Fibroblast of skin of left quadriceps (primary cell): Measurements from ENCODE around the gene CDC25B.
A peak's percentile ranks its signal among the peaks of the same experiment; 100 is the strongest.

Experiments used
- DNase-seq, 2 experiments: peaks; one replicate each; pipeline ENCODE4 v3.0.0-alpha.2; 2013; ENCODE audit warnings: low read depth in 2 of 2

Gene CDC25B

DNA sequence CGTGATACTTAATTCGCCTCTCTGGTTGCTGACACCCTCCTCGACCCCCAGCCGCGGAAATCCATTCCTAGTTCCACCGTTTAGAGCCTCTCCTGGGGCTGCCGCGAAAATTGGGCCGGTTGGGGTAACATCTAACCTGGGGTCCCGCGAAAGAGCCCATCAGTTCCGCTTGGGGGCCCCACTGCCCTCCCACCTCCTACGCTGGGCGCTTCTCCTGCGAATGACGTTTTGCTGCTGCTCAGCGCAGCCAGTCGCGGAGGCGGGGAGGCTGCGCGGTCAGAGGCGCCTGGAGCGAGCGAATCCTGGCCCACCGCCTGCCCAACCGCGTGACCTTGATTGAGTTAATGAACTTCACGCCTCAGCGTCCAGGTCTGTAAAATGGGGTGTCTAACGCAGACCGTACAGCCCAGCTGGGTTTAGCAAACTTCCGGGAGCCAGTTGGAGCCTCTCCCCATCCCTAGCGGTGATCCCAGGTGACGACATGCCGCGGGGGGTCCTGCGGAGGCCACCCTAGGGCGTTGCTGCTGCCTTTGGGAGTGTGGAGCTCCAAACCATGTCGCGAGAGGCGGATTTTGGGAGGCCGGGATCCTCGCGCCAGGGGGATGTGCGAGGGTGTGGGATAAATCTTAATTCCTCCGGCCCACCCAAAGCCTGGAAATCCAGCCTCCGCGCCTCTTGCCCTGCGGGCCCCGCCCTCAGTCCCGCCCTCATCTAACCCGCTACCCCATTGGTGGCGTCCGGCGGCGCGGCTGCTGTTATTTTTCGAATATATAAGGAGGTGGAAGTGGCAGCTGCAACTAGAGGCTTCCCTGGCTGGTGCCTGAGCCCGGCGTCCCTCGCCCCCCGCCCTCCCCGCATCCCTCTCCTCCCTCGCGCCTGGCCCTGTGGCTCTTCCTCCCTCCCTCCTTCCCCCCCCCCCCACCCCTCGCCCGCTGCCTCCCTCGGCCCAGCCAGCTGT, at the start of gene CDC25B:
Gene CDC25B (plus strand): TSS at position 800 of the 958 bp plus-strand sequence. CDS start 222 bp downstream, outside the sequence.
- peak; percentile 79 for DNase-seq

DNA sequence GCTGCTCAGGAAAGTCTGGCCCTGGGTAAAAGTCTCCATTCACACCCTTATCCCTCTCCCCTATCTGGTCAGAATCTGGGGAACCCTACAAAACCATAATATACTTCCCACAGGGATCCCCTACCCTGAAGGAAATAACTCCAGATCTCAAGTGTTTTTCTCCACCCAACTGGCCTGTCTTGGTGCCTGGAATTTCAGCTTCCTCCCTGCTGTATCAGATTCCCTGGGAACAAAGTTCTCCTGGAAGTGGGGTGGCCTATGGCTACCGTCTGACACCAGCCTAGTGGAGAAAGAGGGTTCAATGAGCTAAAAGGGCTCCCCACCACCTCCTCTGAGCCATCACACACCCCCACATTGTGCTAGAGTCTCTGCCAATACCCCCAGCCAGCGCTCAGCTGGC, 48.6 kb upstream of the CDC25B start:
- DNase-seq, result no peak

DNA sequence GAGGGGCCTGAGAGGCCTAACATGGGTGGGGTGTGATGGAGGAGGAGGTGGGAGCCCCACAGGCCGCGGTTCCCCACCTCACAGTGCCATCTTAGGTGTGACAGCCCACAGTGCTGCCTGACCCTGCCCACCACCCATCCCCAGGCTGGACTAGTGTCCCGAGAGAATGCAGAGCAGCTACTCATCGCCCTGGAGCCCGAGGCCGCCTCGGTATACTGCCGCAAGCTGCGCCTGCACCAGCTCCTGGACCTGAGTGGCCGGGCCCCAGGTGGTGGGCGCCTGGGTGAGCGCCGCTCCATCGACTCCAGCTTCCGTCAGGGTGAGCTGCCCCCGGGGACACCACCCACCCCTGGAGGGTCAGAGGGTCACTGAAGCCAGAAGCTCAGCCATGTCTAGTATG, 48.0 kb upstream of the CDC25B start:
- DNase-seq, result no peak

DNA sequence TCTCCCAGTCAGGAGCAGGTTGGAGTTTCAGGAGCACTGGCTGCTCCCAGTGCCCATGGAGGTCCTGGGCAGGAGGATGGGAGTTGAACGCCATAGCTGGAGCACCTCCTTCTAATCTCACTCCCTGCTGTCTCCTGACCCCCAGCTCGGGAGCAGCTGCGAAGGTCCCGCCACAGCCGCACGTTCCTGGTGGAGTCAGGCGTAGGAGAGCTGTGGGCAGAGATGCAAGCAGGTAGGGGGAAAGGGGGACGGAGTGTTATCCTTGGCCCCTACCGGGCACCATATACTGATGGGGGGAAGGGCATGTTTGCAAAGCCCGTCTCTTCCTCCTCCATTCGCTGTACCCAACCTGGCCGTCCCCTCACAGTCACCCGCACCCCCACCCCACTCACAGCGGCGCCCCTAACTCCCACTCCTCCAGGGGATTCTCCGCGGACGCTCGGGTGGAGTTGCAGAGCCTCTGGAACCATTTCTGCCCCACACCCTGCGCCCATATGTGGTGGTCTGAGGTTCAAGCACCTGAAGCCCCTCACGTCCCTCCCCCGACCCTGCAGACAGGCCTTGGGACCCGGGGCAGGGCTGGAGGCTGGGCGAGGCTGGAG, 46.9 kb upstream of the CDC25B start:
- no peak for DNase-seq

DNA sequence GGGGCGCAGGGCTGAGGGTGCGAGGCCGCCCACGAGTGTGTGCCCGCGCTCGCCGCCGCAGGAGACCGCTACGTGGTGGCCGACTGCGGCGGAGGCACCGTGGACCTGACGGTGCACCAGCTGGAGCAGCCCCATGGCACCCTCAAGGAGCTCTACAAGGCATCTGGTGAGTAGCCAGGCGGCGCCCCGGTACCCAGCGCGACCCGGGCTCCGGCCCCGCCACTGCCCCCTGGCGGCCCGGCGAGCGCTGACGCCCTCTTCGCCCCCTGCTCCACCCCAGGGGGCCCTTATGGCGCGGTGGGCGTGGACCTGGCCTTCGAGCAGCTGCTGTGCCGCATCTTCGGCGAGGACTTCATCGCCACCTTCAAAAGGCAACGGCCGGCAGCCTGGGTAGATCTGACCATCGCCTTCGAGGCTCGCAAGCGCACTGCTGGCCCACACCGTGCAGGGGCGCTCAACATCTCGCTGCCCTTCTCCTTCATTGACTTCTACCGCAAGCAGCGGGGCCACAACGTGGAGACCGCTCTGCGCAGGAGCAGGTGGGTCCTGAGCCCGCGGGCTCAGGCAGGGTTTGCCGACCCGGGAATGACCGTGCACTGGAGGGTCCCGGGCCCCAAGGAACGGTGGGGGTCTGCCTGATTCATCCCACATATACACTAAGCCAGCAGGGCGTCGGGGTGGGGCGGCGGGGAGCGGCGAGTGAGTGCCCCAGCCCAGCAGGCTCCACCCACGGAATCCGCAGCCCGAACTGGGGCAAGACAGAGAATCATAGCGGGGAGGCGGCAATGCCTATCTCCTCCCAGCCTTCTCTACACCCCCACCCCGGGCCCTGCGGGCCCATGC, 46.2 kb upstream of the CDC25B start:
- DNase-seq, result no peak

DNA sequence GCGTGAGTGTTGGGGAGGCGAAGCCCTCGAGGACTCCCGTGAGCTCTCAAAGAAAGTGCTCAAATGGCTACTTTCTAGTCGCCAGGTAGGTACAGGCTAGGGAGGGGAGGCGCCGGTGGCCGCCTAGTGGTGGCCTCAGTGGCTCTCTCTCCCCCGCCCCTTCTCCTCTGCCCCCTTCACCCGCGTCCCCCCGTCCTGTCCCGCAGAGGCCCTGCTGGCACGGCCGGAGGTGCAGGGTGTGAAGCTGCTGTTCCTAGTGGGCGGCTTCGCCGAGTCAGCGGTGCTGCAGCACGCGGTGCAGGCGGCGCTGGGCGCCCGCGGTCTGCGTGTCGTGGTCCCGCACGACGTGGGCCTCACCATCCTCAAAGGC, 44.8 kb upstream of the CDC25B start:
- DNase-seq, result no peak

DNA sequence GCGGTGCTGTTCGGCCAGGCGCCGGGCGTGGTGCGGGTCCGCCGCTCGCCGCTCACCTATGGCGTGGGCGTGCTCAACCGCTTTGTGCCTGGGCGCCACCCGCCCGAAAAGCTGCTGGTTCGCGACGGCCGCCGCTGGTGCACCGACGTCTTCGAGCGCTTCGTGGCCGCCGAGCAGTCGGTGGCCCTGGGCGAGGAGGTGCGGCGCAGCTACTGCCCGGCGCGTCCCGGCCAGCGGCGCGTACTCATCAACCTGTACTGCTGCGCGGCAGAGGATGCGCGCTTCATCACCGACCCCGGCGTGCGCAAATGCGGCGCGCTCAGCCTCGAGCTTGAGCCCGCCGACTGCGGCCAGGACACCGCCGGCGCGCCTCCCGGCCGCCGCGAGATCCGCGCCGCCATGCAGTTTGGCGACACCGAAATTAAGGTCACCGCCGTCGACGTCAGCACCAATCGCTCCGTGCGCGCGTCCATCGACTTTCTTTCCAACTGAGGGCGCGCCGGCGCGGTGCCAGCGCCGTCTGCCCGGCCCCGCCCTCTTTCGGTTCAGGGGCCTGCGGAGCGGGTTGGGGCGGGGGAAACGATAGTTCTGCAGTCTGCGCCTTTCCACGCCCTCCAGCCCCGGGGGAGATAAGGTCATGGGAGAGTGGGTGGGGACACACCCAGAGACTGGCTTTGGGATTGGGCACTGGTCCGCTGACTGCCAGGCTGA, 44.3 kb upstream of the CDC25B start:
- no peak for DNase-seq

DNA sequence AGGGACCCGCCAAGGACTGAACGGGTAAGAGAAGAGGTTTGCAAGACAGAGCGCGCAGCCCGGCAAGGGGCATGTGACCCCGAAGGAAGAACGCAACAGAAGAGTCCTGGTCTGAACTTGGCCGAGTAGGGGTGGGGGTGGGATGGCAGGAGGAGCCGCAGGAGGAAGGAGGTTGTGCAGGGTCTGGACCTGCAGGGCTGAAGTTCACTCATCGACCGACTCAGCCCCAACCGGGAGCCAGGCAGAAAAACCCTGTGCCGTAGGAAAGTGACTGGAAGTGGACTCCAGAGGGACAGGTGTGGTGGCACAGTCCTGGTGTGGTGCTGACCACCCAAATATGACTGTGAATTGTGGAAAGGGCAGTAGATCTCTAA, 43.7 kb upstream of the CDC25B start:
- DNase-seq, result no peak

DNA sequence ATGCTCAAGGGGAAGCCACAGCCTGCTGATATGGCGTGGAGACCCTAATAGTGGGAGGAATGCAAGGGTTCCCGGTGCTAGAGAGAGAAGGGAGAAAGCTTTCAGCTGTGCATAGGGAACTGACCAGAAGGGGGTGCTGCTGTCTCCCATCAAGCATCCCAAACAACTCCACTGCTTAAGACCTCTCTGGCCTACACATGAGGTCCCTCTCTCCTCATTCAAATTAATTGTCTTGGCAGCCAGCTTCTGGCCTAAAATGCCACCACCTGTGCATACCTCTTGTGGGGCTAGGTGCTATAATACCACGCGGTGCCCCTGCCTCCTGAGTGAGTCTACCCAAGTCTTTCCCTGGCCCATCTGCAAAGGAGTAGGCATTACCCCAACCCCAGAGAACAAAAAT, 43.0 kb upstream of the CDC25B start:
- peak in 1 of 2 experiments; percentile 25 for DNase-seq

DNA sequence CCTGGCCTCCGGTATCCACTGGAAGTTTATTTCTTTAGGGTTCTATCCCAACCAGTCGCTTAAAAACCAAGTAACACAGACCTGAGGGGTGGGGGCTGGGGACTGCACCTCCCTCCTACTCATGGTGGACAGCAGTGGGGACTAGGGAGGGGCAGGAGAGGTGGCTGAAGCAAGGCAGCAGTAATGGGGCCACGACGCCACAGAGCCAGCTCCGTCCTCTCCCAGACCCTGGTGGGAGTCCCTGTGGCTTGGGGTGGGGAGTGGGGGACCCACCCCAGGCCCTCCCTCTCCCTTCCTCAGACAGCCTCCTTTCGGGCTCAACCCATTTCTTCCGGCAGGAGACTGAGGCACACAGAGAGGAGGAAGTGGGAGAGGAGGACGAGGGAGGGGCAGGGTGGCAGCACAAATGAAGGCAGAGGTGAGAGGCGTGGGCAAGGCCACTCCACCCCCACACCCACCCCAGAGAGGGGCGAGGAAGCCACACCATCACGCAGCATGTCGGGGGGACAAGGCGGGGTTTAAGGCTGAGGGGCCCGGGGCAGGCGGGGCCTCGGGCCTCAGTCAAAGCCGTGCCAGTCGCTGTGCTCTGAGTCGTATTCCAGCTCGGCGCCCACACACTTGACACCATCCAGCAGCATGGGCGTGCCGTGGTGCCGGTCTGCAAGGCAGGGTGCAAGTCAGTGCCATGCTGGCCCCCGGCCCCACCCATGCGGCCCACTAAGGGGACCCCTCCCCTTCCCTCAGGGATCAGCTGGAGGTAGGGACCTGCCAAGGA, 42.4 kb upstream of the CDC25B start:
- DNase-seq, result no peak

DNA sequence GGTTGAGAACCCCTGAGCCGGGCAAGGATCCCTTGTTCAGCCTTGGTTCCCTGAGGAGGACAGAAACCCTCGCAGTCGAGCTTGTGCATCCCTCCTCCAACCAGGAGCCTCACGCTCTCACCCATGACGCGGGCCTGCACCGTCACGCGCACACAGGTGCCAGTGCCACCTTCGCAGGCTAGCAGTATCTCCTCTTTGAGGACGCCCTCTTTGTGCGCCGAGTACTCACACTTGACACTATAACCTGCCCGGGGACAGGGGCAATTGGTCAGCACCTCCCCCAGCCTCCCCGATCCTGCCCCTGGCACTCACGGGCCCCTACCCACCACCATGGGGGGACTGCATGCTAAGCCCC, 41.9 kb upstream of the CDC25B start:
- no peak for DNase-seq

DNA sequence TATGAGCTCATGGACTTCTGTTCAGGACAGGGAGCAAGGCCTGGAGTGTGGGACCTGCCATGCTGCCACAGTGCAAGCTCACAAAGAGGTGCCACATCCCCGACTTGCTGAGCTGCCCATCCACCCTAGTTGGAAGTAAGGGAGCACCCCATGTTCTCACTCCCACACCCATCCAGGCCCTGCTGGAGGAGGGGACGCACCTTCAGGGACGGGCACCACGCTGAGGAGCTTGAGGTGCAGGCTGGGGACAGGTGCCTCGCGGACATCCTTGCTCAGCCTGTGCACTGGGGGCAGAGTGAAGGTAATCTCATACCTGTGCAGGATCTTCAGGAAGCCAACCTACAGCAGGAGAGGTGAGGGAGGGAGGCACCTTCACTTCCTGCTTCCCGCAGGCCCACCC, 40.8 kb upstream of the CDC25B start:
- DNase-seq, result no peak

DNA sequence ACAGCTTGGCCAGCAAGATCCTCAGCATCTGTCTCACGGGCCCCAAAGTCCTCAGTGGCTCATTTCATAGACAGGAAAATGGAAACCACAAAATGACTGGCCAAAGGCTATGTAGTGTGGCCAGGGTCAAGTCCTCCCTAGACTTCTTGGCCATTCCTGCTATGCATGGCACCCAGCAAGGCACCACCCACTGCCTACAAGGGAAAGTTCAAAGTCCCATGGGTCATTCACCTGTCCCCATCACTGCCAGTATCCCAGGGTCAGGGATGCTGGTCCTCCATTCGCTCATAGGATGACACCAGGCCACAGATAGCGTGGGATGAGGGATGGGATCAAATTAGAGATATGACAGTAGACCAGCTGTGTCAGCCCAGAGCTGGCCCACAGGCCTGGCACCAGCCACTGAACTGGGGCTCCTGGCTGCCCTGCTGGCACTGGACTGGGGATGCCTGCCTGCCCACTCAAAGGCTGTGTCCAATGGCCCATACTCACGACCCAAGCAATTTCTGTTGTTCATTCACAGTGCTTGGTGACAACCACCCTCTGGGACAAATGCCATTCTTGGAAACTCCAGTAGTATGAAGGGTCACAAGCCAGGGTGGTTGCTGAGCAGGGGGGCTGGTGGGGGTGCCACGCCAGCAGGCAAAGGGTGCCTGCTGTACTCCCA, 40.2 kb upstream of the CDC25B start:
- DNase-seq, result no peak

DNA sequence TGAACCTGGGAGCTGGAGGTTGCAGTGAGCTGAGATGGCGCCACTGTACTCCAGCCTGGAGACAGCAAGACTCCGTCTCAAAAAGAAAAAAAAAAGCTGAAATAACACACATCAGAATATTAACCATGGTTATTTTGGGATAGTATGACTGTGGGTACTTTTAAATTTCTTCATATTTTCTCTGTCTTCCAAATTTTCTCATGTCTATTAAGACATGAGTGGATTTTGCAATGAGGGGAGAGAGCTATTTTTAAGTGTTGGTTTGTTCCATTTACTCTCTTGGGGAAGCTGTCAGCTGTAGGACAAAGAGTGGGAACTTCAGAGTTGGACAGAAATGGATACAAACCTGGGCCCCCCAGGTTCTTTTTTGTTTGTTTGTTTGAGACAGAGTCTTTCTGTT, 38.8 kb upstream of the CDC25B start:
- DNase-seq, result no peak

DNA sequence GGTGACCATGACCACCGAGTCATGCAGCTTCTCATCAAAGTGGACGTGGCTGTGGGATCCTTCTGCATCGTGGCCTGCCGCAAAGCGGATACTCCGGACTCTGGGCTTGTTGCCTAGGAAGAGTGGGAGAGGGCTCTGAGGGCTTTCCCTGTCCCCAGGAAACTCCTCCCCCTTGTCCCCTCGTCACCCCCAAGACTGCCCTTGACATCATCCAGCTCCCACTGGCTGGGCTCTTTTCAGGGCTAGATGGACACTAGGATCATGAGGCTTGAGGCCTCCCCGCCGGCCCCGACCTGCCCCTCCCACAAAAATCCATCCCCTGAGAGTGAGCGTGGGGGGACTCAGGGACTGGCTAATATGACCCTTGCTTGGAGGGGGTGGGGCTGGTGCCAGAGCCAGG, 37.5 kb upstream of the CDC25B start:
- no peak for DNase-seq

DNA sequence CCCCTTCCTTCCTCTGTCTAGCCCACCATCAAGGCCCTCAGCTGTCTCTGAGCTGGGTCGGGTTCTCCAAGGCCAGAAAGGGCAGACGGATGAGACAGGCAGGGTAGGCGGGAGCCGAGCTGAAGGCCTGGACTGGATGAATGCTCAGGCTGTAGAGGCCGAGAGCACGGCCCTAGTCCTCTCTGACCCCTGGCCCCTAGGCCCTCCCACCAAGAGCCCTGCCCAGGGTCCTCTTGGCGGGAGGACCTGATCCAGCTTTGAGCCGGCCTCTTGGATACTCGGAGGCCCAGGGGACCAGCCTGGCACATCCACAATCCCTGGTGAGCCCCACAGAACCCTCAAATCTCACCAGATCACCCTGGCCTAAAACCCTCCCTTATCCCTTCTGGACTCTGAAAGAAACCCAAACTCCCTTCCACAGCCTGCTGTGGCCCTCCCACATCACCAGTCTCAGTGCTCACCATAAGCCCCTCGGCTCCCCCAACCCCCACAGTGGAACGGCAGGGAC, 36.7 kb upstream of the CDC25B start:
- DNase-seq, result no peak

DNA sequence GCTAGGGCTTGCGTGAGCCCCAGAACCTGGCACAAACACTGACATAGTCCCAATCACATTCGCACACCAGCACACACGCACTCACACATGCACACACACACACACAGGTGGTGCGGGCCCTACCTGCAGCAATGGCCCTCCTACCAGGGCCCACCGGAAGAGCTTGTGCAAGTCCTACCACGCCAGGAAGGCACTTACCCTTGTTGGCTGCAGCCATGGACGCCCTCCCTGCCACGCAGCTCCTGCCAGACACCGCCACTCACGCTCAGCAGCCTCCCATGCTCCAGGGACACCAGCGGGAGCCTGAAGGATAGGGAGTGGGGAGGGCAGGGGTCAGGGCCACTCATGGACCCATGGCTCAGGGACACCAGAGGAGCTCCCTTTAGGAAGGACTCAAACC, 36.2 kb upstream of the CDC25B start:
- DNase-seq, result no peak

DNA sequence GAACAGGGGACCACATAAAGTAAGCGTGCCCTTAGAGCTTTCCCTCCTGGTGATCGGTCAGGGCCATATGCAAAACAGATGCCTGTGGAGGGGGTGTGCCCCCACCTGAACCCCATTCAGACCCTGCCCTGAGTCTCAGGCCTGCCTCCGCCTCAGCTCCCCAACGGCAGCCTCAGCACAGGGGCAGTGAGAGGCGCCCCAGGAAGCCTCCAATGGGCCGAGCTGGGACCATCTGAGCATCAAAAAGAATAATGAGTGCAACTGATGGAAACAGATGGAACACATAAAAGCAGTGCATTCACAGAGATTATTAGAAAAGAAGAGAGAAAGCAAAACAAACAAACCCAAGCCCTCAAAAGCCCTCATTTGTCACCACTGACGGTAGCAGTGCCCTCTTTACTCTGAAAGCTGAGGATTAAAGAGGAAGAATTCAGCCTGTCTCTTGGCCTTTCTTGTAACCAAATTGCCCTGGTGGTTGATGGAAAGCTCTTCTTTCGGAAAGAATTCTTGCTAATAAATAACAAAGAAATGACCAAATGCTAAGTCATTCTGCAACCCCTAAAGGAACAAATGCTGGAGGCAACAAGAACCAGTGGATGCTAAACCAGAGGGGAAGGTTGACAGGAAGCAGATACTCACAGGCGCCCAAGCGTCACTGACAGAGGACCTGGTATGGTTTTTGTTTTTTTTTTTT, 35.3 kb upstream of the CDC25B start:
- no peak for DNase-seq

DNA sequence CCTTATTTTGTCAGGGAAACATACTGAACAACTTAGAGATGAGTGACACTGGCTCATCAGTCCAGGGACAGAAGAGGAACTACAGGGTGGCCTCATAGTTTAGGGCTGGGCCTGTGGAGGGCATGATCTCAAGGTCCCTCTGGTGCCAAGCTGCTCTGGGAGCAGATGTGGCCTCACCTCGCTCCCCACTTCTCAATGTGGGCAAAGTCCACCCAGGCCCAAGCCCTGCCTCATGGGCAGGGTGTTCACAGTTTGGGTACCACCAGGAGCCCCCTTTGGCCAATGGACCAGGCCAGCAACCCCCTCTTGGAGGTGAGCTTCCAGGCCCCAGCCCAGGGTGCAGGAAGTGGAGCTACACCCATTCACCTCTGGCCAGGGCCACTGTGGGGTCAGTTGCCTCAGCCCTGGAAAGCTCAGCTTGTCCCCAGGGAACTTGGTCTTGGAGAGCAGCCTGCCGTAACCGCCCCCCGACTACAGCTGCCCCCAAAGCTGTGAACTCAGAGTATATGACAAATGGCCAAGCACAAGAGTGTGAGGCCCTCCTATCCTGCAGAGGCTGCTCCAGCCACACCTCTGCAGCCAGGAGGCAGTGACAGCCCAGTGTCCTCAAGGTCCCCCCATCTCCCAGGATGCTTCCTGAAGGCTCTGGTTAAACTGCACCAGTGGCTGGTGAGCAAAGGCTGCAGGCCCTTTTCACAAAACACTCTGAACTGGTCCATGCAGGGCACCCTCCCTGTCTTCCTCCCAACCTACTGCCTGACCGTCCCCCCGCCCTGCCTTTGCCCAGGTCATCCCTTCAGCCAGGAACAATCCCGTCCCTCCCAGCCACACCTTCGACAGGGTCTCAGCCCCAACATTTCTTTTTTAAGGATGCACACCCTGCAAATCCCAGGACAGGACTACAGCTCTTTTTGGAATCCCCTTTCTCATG, 32.2 kb upstream of the CDC25B start:
- DNase-seq, result no peak
